ENCODE measurements around the gene NPTX1. TPM values are rescaled to one million over a fixed set of nuclear protein-coding genes. Genes with fewer than 3 reads are reported as not detected.

NPTX1 gene
- total and polyA plus RNA-seq, 2 donors (not counting 1 experiment from before 2014, with no cell fraction given): 0.07 to 0.57 TPM

DNA sequence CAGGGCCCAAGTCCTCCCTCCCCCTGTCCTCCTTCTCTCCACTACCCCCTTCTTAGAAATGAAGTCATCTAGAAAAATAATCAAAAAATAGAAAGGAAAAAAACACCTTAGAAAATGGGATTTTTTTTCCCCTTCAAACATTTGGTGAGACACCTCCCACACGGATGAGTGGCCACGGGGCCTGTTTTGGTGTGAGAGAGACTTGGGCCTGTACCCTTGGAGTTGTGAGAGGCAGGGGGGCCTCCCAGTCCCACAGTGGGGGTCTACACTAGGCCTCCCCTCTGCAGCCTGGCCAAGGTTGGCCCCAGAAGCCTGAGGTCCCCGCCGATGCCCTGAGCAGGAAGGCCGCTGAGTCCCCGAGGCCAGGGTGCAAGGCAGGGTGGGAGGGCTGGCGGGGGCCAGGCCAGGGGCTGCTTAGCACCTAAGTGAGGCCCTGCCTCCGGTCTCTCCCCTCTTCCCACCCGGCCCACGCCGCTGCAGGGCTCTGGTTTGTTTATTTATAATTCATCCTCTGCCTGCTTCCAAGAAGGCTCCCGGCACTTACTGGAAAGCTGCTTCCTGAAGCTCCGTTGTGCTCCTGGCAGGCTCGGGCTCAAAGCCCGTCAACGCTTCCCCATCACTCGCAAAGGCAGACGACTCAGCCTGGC, 26.4 kb downstream of the NPTX1 start:
- no peak overlapping the region for H3K4me2 ChIP-seq (replicated peaks; ENCODE audit: low read depth, low read length, poor library complexity, severe bottlenecking)
- no peaks in the 10 kb centered on the region for H3K36me3 ChIP-seq (replicated peaks in 1 of 2; ENCODE audit: control extremely low read depth in 1 of 2, control insufficient read depth in 1 of 2, extremely low read depth in 1 of 2, insufficient read depth in 2 of 2, low read length in 1 of 2)
- H3K27me3 Mint-ChIP-seq: peaks cover 4% of the 10 kb centered on the region
- CTCF ChIA-PET: no interaction called here
- no peaks in the 10 kb centered on the region for H3K9me3 Mint-ChIP-seq (ENCODE audit: insufficient read depth)
- no peak overlapping the region for H3K4me3 ChIP-seq (ENCODE audit: control extremely low read depth in 1 of 5, extremely low read depth in 1 of 5, insufficient read depth in 1 of 5, low read depth in 2 of 5, low read length in 4 of 5)
- no peak for TF ChIP-seq EZH2 (IDR thresholded peaks at IDR 0.05; ENCODE audit: borderline replicate concordance, insufficient read depth, low read depth, low read length, poor library complexity, severe bottlenecking)
- TF ChIP-seq, protein P1, sequence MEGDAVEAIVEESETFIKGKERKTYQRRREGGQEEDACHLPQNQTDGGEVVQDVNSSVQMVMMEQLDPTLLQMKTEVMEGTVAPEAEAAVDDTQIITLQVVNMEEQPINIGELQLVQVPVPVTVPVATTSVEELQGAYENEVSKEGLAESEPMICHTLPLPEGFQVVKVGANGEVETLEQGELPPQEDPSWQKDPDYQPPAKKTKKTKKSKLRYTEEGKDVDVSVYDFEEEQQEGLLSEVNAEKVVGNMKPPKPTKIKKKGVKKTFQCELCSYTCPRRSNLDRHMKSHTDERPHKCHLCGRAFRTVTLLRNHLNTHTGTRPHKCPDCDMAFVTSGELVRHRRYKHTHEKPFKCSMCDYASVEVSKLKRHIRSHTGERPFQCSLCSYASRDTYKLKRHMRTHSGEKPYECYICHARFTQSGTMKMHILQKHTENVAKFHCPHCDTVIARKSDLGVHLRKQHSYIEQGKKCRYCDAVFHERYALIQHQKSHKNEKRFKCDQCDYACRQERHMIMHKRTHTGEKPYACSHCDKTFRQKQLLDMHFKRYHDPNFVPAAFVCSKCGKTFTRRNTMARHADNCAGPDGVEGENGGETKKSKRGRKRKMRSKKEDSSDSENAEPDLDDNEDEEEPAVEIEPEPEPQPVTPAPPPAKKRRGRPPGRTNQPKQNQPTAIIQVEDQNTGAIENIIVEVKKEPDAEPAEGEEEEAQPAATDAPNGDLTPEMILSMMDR (IDR thresholded peaks at IDR 0.05): no peak
- DNase-seq (no peak), ATAC-seq (ENCODE audit: low read depth) (no peak)
- H3K4me1 Mint-ChIP-seq: peaks cover 9% of the 10 kb centered on the region
- 81% methylated on average over 16 of the region's 18 CpGs for WGBS (ENCODE audit: insufficient coverage)
- H3K27me3 ChIP-seq (replicated peaks in 1 of 4; ENCODE audit: control extremely low read depth in 1 of 4, control insufficient read depth in 3 of 4, insufficient read depth in 4 of 4, low read length in 3 of 4): no peaks in the 10 kb centered on the region
- intact Hi-C loops (cut with micrococcal nuclease): no loop called here
- H3K9me3 ChIP-seq (ENCODE audit: control extremely low read depth in 1 of 3, control insufficient read depth in 2 of 3, insufficient read depth in 1 of 3, low read length in 2 of 3): peaks cover 0 to 10% (median 0%) of the 10 kb centered on the region in 3 donors
- no peak overlapping the region for H3K4me3 Mint-ChIP-seq
- POLR2A ChIA-PET: no interaction called here
- no peak overlapping the region for H3K27ac Mint-ChIP-seq
- H3K27ac ChIP-seq (ENCODE audit: low read length in 2 of 2): no peak overlapping the region
- H3K4me1 ChIP-seq (ENCODE audit: control insufficient read depth in 2 of 2, insufficient read depth in 2 of 2, low read length in 2 of 2): peaks cover 7 to 8% of the 10 kb centered on the region in 2 donors
- H2AFZ ChIP-seq (ENCODE audit: insufficient read depth, low read depth, low read length, poor library complexity, severe bottlenecking): no peak overlapping the region
- no peaks in the 10 kb centered on the region for H3K79me2 ChIP-seq (ENCODE audit: control insufficient read depth, insufficient read depth, low read length)
- H4K20me1 ChIP-seq (ENCODE audit: control insufficient read depth, insufficient read depth, low read length, poor library complexity, severe bottlenecking): no peaks in the 10 kb centered on the region
- no peak overlapping the region for H3K9ac ChIP-seq (ENCODE audit: low read length)

DNA sequence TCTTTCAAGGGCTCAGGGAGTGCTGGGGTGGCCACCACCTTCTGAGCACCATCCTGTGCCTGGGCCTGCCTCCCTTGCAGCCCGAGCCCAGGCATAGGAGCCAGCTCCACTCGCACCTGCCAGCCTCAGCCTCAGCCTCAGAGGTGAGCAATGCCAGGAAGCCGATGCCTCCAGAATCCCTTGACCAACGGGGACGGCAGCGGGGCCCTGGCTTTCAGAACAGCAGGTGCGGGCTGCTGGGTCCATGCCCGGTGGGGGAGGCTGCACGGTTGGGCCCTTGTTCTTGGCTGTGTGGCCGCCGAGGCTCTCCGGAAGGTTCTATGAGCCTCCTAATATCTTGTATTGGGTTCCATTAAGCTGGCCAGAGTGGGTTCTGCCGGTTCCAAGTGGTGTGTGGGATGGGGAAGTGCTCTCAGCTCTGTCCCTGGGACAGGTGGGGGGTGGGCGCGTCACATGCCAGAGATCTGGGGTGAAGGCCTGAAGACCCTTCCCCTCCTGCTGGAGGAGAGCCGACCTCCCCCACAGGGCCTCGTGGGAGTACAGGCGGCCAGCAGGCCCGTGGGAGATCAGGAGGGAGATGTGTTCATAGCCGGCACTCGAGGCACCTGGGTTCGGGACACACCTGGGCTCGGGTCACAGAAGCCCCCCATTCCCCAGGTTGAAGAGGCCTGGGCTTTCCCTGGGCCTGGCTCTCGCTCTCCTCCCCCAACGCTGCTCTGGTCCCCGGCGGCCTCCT, 27.0 kb downstream of the NPTX1 start:
- Mint-ChIP-seq H3K27ac (no peak overlapping the region), H3K27me3 (peaks cover 4% of the 10 kb centered on the region), H3K9me3 (ENCODE audit: insufficient read depth) (no peaks in the 10 kb centered on the region), H3K4me3 (no peak overlapping the region), H3K4me1 (peaks cover 8% of the 10 kb centered on the region)
- H3K27me3 ChIP-seq (replicated peaks in 1 of 4; ENCODE audit: control extremely low read depth in 1 of 4, control insufficient read depth in 3 of 4, insufficient read depth in 4 of 4, low read length in 3 of 4): no peaks in the 10 kb centered on the region
- ATAC-seq (ENCODE audit: low read depth): no peak
- H3K4me1 ChIP-seq (ENCODE audit: control insufficient read depth in 2 of 2, insufficient read depth in 2 of 2, low read length in 2 of 2): peaks cover 7 to 8% of the 10 kb centered on the region in 2 donors
- WGBS (ENCODE audit: insufficient coverage): 90% methylated on average over 26 of the region's 27 CpGs
- H4K20me1 ChIP-seq (ENCODE audit: control insufficient read depth, insufficient read depth, low read length, poor library complexity, severe bottlenecking): no peaks in the 10 kb centered on the region
- H3K9me3 ChIP-seq (ENCODE audit: control extremely low read depth in 1 of 3, control insufficient read depth in 2 of 3, insufficient read depth in 1 of 3, low read length in 2 of 3): peaks cover 0 to 10% (median 0%) of the 10 kb centered on the region in 3 donors
- H3K27ac ChIP-seq (ENCODE audit: low read length in 2 of 2): no peak overlapping the region
- TF ChIP-seq EZH2 (IDR thresholded peaks at IDR 0.05; ENCODE audit: borderline replicate concordance, insufficient read depth, low read depth, low read length, poor library complexity, severe bottlenecking): no peak
- TF ChIP-seq, protein P1 (IDR thresholded peaks at IDR 0.05): no peak
- H3K4me2 ChIP-seq (replicated peaks; ENCODE audit: low read depth, low read length, poor library complexity, severe bottlenecking): no peak overlapping the region
- no peak for DNase-seq
- no peak overlapping the region for H3K9ac ChIP-seq (ENCODE audit: low read length)
- intact Hi-C loops (cut with micrococcal nuclease): no loop called here
- ChIA-PET POLR2A (no interaction called here), CTCF (no interaction called here)
- no peaks in the 10 kb centered on the region for H3K36me3 ChIP-seq (replicated peaks in 1 of 2; ENCODE audit: control extremely low read depth in 1 of 2, control insufficient read depth in 1 of 2, extremely low read depth in 1 of 2, insufficient read depth in 2 of 2, low read length in 1 of 2)
- no peaks in the 10 kb centered on the region for H3K79me2 ChIP-seq (ENCODE audit: control insufficient read depth, insufficient read depth, low read length)
- H3K4me3 ChIP-seq (ENCODE audit: control extremely low read depth in 1 of 5, extremely low read depth in 1 of 5, insufficient read depth in 1 of 5, low read depth in 2 of 5, low read length in 4 of 5): no peak overlapping the region
- H2AFZ ChIP-seq (ENCODE audit: insufficient read depth, low read depth, low read length, poor library complexity, severe bottlenecking): no peak overlapping the region
